NCI-H2081 treated with DMSO at 0.1 percent for 48 hours (cell line): ENCODE results near the gene PLXNB1.

ENCODE experiments used
- DNase-seq: peaks from one replicate; lab custom pipeline; 2025; lab: John Stamatoyannopoulos, UW

PLXNB1 gene

GRCh38 chr3:48417529-48418108 is 12.3 kb downstream of the PLXNB1 start:
- no peak for DNase-seq

DNA sequence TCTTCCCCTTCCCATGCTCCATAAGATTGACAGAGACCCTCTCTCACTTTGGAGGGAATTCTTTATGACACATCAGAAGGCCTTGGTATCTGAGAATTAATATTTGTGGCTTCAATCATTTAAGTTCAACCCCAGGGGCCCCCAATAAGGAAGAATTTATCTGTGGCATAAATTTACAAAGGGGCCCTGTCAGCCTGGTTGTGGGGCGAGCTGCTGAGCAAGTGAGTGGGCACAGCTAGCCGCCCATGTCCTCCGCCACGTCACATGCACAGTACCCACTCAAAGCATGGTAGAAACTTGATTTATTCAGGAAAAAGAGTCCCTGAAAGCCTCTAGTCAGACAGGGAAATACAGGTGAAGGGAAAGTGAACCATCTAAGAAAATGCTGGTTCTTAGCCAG is 13.3 kb downstream of the PLXNB1 start:
- no peak for DNase-seq

DNA sequence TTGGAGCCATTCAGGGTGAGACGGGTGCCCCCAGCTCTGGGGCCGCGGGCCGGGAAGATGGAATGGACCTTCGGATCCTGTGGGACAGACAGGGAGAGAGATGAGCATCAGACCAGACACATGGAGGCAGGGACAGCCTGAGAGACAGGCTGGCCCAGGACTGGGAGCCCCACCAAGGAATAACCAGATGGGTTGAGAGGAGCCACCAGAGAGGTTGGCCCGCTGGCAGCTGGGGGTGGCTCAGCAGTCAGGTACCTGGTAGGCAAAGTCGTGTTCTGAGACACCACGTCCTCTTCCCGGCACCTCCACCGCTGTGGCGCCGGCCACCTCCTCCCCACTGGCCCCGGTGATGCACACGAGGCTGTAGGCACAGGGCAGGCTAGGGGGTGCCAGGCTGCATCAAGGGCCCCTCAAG is 13.8 kb downstream of the PLXNB1 start:
- DNase-seq, result no peak

DNA sequence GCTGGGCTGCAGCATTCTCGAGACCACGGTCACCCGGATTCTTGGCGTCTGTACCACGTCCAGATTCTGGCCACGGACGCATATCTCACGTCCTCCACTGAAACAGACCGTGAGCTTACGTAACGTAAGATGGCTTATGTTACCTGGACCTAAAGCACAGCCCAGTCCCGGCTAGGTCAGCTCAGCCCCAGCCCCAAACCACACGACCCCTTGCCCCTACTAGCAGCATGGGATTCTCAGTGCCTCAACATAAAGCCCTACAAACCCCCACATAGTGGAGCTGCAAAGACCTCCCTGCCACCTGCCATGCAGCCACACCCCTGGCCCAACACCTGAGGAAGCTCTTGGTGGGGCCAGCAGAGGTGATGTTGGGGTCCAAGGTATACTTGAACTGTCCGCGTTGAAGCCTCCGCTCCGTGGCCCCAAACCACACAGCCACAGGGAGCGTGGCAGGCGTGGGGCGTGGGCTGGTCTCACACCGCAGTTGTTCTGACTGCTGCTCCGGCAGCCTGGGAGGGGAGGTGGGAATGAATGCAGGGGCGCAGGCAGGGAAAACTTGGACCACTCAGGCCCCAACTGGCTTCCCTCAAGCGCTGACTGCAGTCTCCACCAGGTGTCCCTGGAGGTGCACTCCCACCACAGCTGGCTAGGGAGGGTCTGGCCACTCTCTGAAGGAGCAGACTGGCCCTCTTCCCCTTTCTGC is 14.5 kb downstream of the PLXNB1 start:
- no peak for DNase-seq

- DNase-seq, result no peak
These were observed 15.3 kb downstream of the PLXNB1 start for GRCh38 chr3:48414376-48415250.

GRCh38 chr3:48413611-48414010 is 16.3 kb downstream of the PLXNB1 start:
- DNase-seq, result no peak

- DNase-seq, result no peak
These were observed 16.8 kb downstream of the PLXNB1 start for GRCh38 chr3:48413086-48413485.

GRCh38 chr3:48412375-48413001 is 17.4 kb downstream of the PLXNB1 start:
- no peak for DNase-seq

GRCh38 chr3:48411606-48412374 is 18.1 kb downstream of the PLXNB1 start:
- DNase-seq, result no peak

GRCh38 chr3:48411041-48411588 is 18.8 kb downstream of the PLXNB1 start:
- no peak for DNase-seq

DNA sequence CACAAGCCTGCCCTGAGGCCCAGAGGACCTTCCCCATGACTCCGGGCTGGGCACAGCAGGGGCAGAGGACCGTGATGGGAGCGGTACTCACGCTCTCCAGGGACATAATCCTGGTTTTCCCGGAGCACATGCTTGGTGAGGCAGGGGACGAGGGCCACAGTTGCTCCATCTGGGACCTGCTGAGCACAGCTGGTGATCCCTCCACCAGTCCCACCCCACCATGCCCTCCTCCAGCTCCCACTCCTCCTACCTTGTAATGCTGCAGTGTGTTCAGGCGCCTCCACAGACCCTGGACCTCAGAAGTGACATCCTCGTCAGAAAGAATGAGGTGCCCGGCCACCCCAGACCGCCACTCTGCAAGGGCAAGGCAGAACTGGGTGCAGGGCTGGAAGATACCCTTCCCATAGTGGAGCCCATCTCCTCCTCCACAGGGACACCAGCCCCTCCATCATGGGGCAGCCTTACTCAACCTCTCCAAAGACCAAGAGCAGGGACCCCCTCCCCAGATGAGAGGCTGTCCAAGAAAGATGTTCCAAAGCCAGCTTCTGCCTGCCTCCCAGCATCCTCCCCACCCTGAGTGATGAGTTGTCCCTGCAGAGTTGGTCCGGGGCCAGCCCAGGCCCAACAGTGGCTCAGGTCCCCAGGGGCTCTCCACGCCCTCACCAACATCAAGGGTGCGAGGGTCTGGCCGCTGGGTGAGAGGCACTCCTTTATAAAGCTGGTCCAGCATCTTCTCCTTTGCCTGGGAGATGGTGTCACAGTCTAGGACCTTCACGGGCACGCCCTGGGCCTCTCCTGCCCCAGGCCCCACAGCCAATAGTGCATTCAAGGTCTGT is 19.5 kb downstream of the PLXNB1 start:
- no peak for DNase-seq

DNA sequence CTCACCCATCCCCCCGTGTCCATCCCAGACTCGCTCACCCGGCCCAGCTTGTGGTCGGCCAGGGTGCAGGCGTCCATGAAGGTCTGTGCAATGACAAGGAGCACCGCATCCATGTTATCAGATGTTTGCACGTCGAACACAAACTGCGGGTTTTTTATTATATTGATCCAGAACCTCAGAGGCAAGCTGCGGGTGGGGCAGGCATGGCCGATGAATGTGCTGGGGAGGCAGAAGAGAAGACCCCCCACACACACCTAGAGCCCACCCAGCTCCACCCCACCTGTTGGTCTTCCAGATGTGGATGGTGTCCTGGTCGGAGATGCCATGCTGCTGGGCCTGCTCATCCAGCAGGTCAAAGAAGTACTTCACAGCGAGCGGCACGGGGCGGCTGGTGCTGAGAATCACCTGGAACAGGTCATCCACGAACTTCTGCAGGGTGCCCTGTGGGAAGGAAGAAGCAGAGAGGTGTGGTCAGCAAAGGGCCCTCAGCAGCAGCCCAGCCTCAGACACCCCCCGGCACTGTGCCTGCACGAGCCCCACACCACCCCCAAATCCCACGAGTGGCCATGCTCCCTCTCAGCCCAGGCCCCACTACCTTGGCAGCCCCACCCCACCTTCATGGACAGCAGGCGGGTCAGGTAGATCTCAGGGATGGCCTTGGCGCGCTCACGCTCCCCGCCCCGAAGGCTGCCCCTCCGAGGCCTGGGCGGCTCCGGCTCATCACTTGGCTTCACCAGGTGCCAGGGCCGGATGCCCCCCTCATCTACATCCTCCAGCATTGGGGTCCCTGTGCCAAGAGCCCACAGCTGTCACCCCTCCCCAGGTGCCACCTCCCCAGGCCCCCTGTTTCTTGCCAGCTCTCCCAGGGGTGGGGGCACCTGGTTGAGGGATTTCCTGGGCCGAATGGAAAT is 20.3 kb downstream of the PLXNB1 start:
- DNase-seq, result no peak

DNA sequence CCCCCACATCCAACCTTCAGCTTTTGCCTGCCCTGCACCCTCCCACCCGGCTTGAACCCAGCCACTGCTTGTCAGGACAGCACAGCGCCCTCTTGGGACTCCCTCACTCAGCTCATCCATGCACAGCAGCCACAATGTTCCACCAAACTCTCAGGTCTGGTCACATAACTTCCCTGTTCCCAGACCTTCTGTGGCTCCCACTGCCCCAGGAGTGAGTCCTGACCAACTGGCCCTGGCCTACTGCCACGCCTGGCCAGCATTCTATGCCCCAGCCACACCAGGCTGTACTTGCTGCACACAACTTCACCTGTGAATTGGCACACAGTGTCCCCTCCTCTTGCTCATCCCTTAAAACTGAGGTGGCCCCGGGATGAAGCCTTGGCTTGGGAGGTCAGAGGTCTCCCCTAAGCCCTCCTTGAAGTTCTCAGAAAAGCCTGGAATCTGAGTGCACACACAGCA is 21.0 kb downstream of the PLXNB1 start:
- no peak for DNase-seq

DNA sequence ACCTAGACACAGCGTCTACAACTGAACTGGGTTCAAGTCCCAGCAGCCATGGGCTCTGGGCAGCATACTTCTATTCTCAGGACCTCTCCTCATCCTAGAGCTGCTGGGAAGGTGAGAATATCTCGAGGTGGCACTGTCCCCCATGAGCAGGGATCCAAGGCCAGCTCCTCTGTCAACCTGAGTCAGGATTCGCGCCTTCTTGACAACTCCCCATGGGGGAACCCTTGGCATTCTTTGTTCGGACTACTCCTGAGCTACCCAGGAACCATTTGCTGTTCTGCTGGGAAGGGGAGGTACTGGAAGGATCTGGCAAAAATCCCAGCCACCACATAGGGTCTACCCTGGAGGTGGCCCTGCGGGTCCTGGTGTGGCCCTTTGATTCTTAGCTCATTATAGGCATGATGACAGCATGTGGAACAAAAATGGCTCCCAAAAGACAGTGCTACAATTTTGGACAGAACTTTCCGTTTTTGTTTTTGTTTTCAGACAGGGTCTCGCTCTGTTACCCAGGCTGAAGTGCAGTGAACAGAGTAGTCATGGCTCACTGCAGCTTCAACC is 22.3 kb downstream of the PLXNB1 start:
- DNase-seq, result no peak

DNA sequence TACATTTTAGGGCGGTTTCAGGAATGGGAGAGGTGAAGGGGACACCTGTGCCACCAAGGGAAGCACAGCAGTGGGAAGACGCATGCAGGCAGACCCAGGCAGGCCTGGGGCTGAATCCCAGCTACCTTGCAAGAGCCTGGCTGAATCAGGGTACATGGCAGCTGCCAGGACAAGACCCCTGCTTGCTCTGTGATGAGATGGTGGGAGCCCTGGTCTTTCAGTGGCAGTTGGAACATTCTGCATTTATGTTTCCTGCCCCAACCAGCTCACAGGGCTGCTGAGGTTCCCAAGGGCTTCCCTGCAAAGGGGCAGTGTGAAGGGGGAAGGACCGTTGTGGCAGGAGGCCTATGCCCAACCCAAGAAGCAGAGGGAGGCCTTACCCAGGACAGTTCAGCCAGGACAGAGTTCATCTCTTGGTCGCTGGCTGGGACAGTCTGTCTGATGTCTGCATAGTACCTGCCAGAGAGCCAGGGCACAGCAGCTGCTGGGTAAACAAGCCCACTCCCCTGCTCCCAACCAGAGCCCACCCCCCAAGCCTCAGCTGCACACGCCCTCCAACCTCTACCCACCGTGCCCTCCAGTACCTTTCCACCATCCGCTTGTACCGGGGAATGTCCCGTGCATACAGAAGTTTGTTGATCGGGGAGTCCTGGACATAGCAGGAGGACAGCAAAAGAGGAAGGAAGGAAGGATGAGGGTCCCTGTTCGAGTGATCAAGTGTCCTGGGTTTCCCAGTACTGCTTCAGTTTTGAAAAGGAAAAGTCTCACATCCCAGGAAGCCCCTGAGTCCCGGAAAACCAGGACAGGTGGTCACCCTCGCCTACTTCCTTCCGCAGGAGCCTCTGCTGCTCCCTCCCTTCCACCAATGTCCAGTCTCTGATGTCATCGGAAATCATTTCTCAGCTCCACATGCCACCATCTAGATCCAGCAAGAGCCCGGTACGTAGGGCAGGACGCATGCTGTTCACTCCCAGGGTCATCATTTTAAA is 23.1 kb downstream of the PLXNB1 start:
- no peak for DNase-seq

- DNase-seq, result no peak
These were observed 23.9 kb downstream of the PLXNB1 start for GRCh38 chr3:48405971-48406370.

GRCh38 chr3:48405343-48405881 is 24.5 kb downstream of the PLXNB1 start:
- DNase-seq, result no peak
